HS-27A (cell line): ENCODE data around the gene DYRK1B.

Experiments used
- DNase-seq: peaks from one replicate; pipeline ENCODE4 v3.0.0-alpha.2; 2012; ENCODE audit warnings: low read depth, missing footprints

Gene DYRK1B

GRCh38 chr19:39858541-39858940 lies 24.6 kb upstream of the DYRK1B start:
- DNase-seq = no peak

- no peak for DNase-seq
These were observed 18.9 kb upstream of the DYRK1B start for GRCh38 chr19:39852882-39853281.

- no peak for DNase-seq
These were observed 16.9 kb upstream of the DYRK1B start for GRCh38 chr19:39850892-39851291.

- DNase-seq = no peak
These were observed 14.4 kb upstream of the DYRK1B start for GRCh38 chr19:39848392-39848791.

- DNase-seq = no peak
These were observed 13.6 kb upstream of the DYRK1B start for GRCh38 chr19:39847525-39847924.

- DNase-seq = no peak
These were observed 12.9 kb upstream of the DYRK1B start for GRCh38 chr19:39846678-39847486.

- DNase-seq = peak; percentile 88
These were observed 12.1 kb upstream of the DYRK1B start, which contains the start of gene FBL for GRCh38 chr19:39845933-39846677. Gene FBL, minus strand, starts transcription at chr19:39846379. Its CDS starts 79 bp downstream, at chr19:39846300.

- DNase-seq = peak; percentile 50
These were observed 11.6 kb upstream of the DYRK1B start for GRCh38 chr19:39845584-39845932.

- no peak for DNase-seq
These were observed 11.2 kb upstream of the DYRK1B start for GRCh38 chr19:39845172-39845571.

- peak; percentile 50 for DNase-seq
These were observed 10.2 kb upstream of the DYRK1B start for GRCh38 chr19:39843919-39844793.

- no peak for DNase-seq
These were observed 8.9 kb upstream of the DYRK1B start for GRCh38 chr19:39842693-39843435.

GRCh38 chr19:39841041-39841440 lies 7.1 kb upstream of the DYRK1B start:
- DNase-seq = no peak

- DNase-seq = no peak
These were observed 6.5 kb upstream of the DYRK1B start for GRCh38 chr19:39840492-39840891.

GRCh38 chr19:39839678-39840327 lies 5.8 kb upstream of the DYRK1B start:
- no peak for DNase-seq

- no peak for DNase-seq
These were observed 4.6 kb upstream of the DYRK1B start for GRCh38 chr19:39838569-39838968.

GRCh38 chr19:39837978-39838377 lies 4.0 kb upstream of the DYRK1B start:
- DNase-seq = no peak

GRCh38 chr19:39834287-39834841 lies 402 bp upstream of the DYRK1B start:
- DNase-seq = no peak

GRCh38 chr19:39833160-39833463 lies 850 bp downstream of the DYRK1B start:
- DNase-seq = no peak

- DNase-seq = no peak
These were observed 1.4 kb downstream of the DYRK1B start for GRCh38 chr19:39832341-39833083.

GRCh38 chr19:39831679-39832078 lies 2.3 kb downstream of the DYRK1B start:
- no peak for DNase-seq
